Measurements from ENCODE around the gene PDGFA. TPM values are rescaled to one million over a fixed set of nuclear protein-coding genes. Genes with fewer than 3 reads are reported as not detected.

The PDGFA gene
- total RNA-seq, 1 experiment from 2014 or later, result 18.4 TPM

DNA sequence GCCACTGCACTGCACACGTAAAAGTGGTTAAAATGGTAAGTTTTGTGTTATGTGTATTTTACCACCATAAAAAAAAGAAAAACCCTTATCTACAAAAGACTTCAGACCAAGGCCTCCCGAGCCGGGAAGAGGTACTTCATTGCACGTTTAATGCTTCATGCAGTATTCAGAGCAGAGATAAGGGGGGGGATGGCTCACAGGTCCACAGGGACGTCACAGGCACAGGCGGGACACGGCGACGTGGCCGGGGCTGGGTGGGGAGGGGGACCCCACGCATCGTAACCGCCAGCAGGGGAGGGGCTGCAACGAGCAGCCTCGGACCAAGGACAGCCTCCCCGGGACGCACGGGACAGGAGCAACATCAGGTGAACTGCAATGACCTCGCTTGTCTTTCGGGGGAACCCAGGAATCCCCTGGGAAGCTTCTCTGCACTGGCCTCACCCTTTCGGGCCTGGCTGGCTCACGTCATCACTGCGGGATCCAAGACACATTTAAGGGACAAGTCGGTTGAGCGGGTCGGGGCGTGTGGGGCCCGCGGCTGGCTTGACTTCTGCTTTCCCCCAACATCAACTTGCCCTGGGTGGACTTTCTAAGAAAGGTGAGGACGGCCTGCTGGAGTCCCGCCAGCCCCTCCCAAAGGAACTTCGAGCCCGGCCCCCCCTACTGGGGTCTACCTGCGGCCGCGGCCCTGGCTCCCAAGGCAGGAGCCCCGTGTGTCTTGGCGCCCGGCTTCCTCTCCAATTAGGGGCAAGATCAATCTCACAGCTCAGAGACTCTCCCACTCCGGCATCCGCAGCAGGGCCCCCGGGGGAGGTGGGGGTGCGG, 29.6 kb upstream of the PDGFA start:
- Histone ChIP-seq H3K27ac (ENCODE audit: low read length) (no peak overlapping the region), H2AFZ (ENCODE audit: low read length) (no peak overlapping the region), H3K27me3 (ENCODE audit: low read length) (no peaks in the 10 kb centered on the region), H4K20me1 (ENCODE audit: low read length) (no peaks in the 10 kb centered on the region), H3K9ac (ENCODE audit: low read length) (no peak overlapping the region), H3K9me3 (ENCODE audit: low read length) (no peaks in the 10 kb centered on the region), H3K4me1 (ENCODE audit: insufficient read depth, low read length) (peaks cover 5% of the 10 kb centered on the region; the same call in 1 of the 2 replicates), H3K79me2 (ENCODE audit: low read length) (no peaks in the 10 kb centered on the region), H3K9me2 (replicated peaks; ENCODE audit: low read length) (no peaks in the 10 kb centered on the region), H3K4me3 (ENCODE audit: low read length) (no peak overlapping the region), H3K36me3 (ENCODE audit: low read depth, low read length) (no peaks in the 10 kb centered on the region), H3K4me2 (ENCODE audit: low read length) (no peak overlapping the region), H3F3A (ENCODE audit: low read length, unreplicated experiment) (no peaks in the 10 kb centered on the region)
- ATAC-seq (no peak), DNase-seq (no peak)
- ChIA-PET CTCF (no interaction called here), POLR2A (ENCODE audit: unreplicated experiment) (no interaction called here)
- TF ChIP-seq EZH2phosphoT487 (IDR thresholded peaks at IDR 0.05; ENCODE audit: borderline replicate concordance, low read length) (no peak), EZH2 (IDR thresholded peaks at IDR 0.05; ENCODE audit: low read length, unreplicated experiment) (no peak)
- TF ChIP-seq, protein P1, sequence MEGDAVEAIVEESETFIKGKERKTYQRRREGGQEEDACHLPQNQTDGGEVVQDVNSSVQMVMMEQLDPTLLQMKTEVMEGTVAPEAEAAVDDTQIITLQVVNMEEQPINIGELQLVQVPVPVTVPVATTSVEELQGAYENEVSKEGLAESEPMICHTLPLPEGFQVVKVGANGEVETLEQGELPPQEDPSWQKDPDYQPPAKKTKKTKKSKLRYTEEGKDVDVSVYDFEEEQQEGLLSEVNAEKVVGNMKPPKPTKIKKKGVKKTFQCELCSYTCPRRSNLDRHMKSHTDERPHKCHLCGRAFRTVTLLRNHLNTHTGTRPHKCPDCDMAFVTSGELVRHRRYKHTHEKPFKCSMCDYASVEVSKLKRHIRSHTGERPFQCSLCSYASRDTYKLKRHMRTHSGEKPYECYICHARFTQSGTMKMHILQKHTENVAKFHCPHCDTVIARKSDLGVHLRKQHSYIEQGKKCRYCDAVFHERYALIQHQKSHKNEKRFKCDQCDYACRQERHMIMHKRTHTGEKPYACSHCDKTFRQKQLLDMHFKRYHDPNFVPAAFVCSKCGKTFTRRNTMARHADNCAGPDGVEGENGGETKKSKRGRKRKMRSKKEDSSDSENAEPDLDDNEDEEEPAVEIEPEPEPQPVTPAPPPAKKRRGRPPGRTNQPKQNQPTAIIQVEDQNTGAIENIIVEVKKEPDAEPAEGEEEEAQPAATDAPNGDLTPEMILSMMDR (conservative IDR thresholded peaks at IDR 0.05; ENCODE audit: low read depth, low read length), result no peak
- intact Hi-C loops (cut with micrococcal nuclease), result no loop called here
- BruUV-seq (replicated peaks), result no TSS peak

DNA sequence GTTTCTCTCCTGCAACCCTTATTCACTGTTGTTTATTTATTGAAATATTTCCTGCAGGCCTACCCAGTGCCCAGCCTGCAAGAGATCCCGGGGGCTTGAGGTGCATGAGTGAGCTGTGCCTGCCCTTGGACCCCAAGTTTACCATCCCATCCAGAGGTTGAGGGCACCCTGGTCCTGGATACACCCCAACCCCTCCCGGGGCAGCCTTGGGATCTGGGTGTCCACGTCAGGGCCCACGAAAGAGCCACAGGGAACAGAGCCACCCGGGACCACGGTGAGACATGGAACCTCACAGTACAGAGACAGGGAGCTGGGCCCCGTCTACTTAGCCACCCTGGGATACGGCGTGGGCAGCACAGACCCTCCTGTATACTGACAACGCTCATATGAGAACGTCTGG, 28.8 kb upstream of the PDGFA start:
- CTCF ChIA-PET, result no interaction called here
- Histone ChIP-seq H3K27ac (ENCODE audit: low read length) (no peak overlapping the region), H4K20me1 (ENCODE audit: low read length) (no peaks in the 10 kb centered on the region), H3K9me3 (ENCODE audit: low read length) (no peaks in the 10 kb centered on the region), H3K4me2 (ENCODE audit: low read length) (no peak overlapping the region), H3K9me2 (replicated peaks; ENCODE audit: low read length) (no peaks in the 10 kb centered on the region), H3K36me3 (ENCODE audit: low read depth, low read length) (no peaks in the 10 kb centered on the region), H3K79me2 (ENCODE audit: low read length) (no peaks in the 10 kb centered on the region), H3K27me3 (ENCODE audit: low read length) (no peaks in the 10 kb centered on the region), H3K4me1 (ENCODE audit: insufficient read depth, low read length) (peaks cover 13% of the 10 kb centered on the region), H3K4me3 (ENCODE audit: low read length) (no peak overlapping the region), H3F3A (ENCODE audit: low read length, unreplicated experiment) (no peaks in the 10 kb centered on the region), H3K9ac (ENCODE audit: low read length) (no peak overlapping the region), H2AFZ (ENCODE audit: low read length) (no peak overlapping the region)
- no peak for DNase-seq
- BruUV-seq (replicated peaks), result no TSS peak
- TF ChIP-seq EZH2phosphoT487 (IDR thresholded peaks at IDR 0.05; ENCODE audit: borderline replicate concordance, low read length) (no peak), EZH2 (IDR thresholded peaks at IDR 0.05; ENCODE audit: low read length, unreplicated experiment) (no peak)
- TF ChIP-seq, protein P1 (conservative IDR thresholded peaks at IDR 0.05; ENCODE audit: low read depth, low read length), result no peak
- POLR2A ChIA-PET (ENCODE audit: unreplicated experiment), result no interaction called here
- intact Hi-C loops (cut with micrococcal nuclease), result no loop called here
- no peak for ATAC-seq

DNA sequence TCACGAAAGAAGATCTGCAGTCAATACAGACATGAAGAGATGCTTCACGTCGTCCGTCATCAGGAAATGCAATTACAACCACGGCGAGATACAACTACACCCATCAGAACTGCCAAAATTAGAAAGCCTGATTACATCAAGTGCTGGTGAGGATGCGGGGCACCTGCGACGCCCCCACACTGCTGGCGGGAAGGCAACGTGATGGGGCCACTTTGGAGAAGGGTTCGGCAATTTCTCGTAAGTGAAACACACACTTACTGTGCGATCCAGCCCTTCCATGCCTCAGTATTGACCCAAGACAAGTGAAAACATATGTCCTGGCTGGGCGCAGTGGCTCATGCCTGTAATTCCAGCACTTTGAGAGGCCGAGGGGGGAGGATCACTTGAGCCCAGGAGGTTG, 25.8 kb upstream of the PDGFA start:
- TF ChIP-seq EZH2phosphoT487 (IDR thresholded peaks at IDR 0.05; ENCODE audit: borderline replicate concordance, low read length) (no peak), EZH2 (IDR thresholded peaks at IDR 0.05; ENCODE audit: low read length, unreplicated experiment) (no peak)
- TF ChIP-seq, protein P1 (conservative IDR thresholded peaks at IDR 0.05; ENCODE audit: low read depth, low read length), result no peak
- BruUV-seq (replicated peaks), result no TSS peak
- H3K4me1 ChIP-seq (ENCODE audit: insufficient read depth, low read length), result peaks cover 31% of the 10 kb centered on the region
- H3K9me3 ChIP-seq (ENCODE audit: low read length), result no peaks in the 10 kb centered on the region
- H3K9me2 ChIP-seq (replicated peaks; ENCODE audit: low read length), result no peaks in the 10 kb centered on the region
- no peaks in the 10 kb centered on the region for H3F3A ChIP-seq (ENCODE audit: low read length, unreplicated experiment)
- DNase-seq, result no peak
- no peak overlapping the region for H2AFZ ChIP-seq (ENCODE audit: low read length)
- ATAC-seq, result no peak
- H3K9ac ChIP-seq (ENCODE audit: low read length), result no peak overlapping the region
- ChIA-PET POLR2A (ENCODE audit: unreplicated experiment) (no interaction called here), CTCF (interaction anchor here (0.6 kb wide), 1 partner anchor 104 kb away, joined by 3 read pairs; no protein-coding TSS in a partner anchor)
- H3K4me2 ChIP-seq (ENCODE audit: low read length), result no peak overlapping the region
- intact Hi-C loops (cut with micrococcal nuclease), result no loop called here
- H3K27me3 ChIP-seq (ENCODE audit: low read length), result no peaks in the 10 kb centered on the region
- H3K27ac ChIP-seq (ENCODE audit: low read length), result no peak overlapping the region
- H3K4me3 ChIP-seq (ENCODE audit: low read length), result no peak overlapping the region
- H4K20me1 ChIP-seq (ENCODE audit: low read length), result no peaks in the 10 kb centered on the region
- H3K36me3 ChIP-seq (ENCODE audit: low read depth, low read length), result no peaks in the 10 kb centered on the region
- no peaks in the 10 kb centered on the region for H3K79me2 ChIP-seq (ENCODE audit: low read length)

Data from PC-3 (cell line).